Measurements from ENCODE around the gene VPS37C. TPM values are rescaled to one million over a fixed set of nuclear protein-coding genes. Genes with fewer than 3 reads are reported as not detected.
"Not testable (repeated sequence)": the region's sequence is repeated elsewhere in the genome, so short reads cannot be mapped to it uniquely, and the experiment has no call there.

VPS37C gene
- 10 to 100 TPM; 12.6 to 23.5 (median 18.0) TPM for total RNA-seq

GRCh38 chr11:61161190-61162091 is at the start of gene VPS37C:
VPS37C (minus strand) TSS chr11:61161426; CDS start chr11:61138829, 22,597 bp downstream.
- TF ChIP-seq POLR2A (IDR thresholded peaks at IDR 0.05) = peak in 2 of 4 donors; percentile 57 to 81
- peak in 5 of 6 experiments; percentile 13 to 44 (median 19) for TF ChIP-seq CTCF (IDR thresholded peaks at IDR 0.05)
- Histone ChIP-seq H3K27ac (peak within 1 kb of the TSS; percentile 93 to 98 (median 97)), H3K36me3 (peaks cover 0 to 6% (median 0%) of the 10 kb centered on the region in 3 donors), H3K4me1 (peaks cover 19 to 53% (median 38%) of the 10 kb centered on the region in 3 donors), H3K27me3 (no peaks in the 10 kb centered on the region), H3K4me3 (peak within 1 kb of the TSS; percentile 59 to 91 (median 78)), H3K9me3 (no peaks in the 10 kb centered on the region)
- intact Hi-C loops (cut with DNase I) = no loop called here
- peak; percentile 57 for DNase-seq
- WGBS, 2 donors = 0% methylated on average over 1 to 2 of the region's 85 CpGs

- H3K9me3 ChIP-seq; H3K27me3 ChIP-seq; H3K4me3 ChIP-seq; DNase-seq; intact Hi-C loops (cut with DNase I); H3K27ac ChIP-seq; H3K4me1 ChIP-seq; H3K36me3 ChIP-seq: not testable (repeated sequence)
- WGBS, 2 donors = no CpG with 5 or more reads among the region's 6 CpGs
Measured at GRCh38 chr11:61210629-61211028, 49.4 kb upstream of the VPS37C start.

- DNase-seq; H3K9me3 ChIP-seq; intact Hi-C loops (cut with DNase I); H3K27ac ChIP-seq; H3K4me1 ChIP-seq; H3K36me3 ChIP-seq; H3K4me3 ChIP-seq; H3K27me3 ChIP-seq: not testable (repeated sequence)
- WGBS, 2 donors = no CpG with 5 or more reads among the region's 9 CpGs
Measured at GRCh38 chr11:61207636-61208310, 46.5 kb upstream of the VPS37C start.

- H3K27ac ChIP-seq = not testable (repeated sequence)
Measured at GRCh38 chr11:61204502-61205059, 43.4 kb upstream of the VPS37C start.

GRCh38 chr11:61203873-61204272 is 42.6 kb upstream of the VPS37C start:
- H3K27ac ChIP-seq; H3K4me1 ChIP-seq; DNase-seq; H3K36me3 ChIP-seq; H3K4me3 ChIP-seq; H3K9me3 ChIP-seq; intact Hi-C loops (cut with DNase I): not testable (repeated sequence)
- no CpG with 5 or more reads among the region's 5 CpGs for WGBS, 2 donors
- peaks cover 0 to 11% (median 0%) of the 10 kb centered on the region in 4 donors for H3K27me3 ChIP-seq

More at GRCh38 chr11:61204502-61205059, 43.4 kb upstream of the VPS37C start:
- H3K36me3 ChIP-seq; H3K4me1 ChIP-seq; H3K27me3 ChIP-seq; intact Hi-C loops (cut with DNase I); H3K9me3 ChIP-seq; H3K4me3 ChIP-seq; DNase-seq: not testable (repeated sequence)
- 62 to 63% methylated on average over 9 to 11 of the region's 14 CpGs for WGBS, 2 donors

GRCh38 chr11:61202950-61203746 is 41.9 kb upstream of the VPS37C start, which contains the start of gene PGA3:
PGA3 (plus strand) TSS chr11:61203515; CDS start chr11:61203565, 50 bp downstream.
- 60 to 76% methylated on average over 8 to 10 of the region's 18 CpGs for WGBS, 2 donors
- H3K9me3 ChIP-seq; H3K27ac ChIP-seq; DNase-seq; H3K4me3 ChIP-seq; H3K4me1 ChIP-seq; intact Hi-C loops (cut with DNase I); H3K36me3 ChIP-seq: not testable (repeated sequence)
- H3K27me3 ChIP-seq = peaks cover 0 to 18% (median 0%) of the 10 kb centered on the region in 4 donors

- no peak for DNase-seq
- H3K4me1 ChIP-seq = no peaks in the 10 kb centered on the region
- peaks cover 0 to 19% (median 0%) of the 10 kb centered on the region in 4 donors for H3K27me3 ChIP-seq
- intact Hi-C loops (cut with DNase I) = no loop called here
- no peak overlapping the region for H3K27ac ChIP-seq
- no peaks in the 10 kb centered on the region for H3K36me3 ChIP-seq
- H3K9me3 ChIP-seq = peaks cover 0 to 6% (median 0%) of the 10 kb centered on the region in 3 donors
- WGBS, 2 donors = 82 to 90% methylated on average over 11 of the region's 14 CpGs
- TF ChIP-seq CTCF (IDR thresholded peaks at IDR 0.05) (no peak), POLR2A (IDR thresholded peaks at IDR 0.05) (no peak)
- H3K4me3 ChIP-seq = no peak overlapping the region
Measured at GRCh38 chr11:61201476-61201875, 40.2 kb upstream of the VPS37C start.

Data from esophagus squamous epithelium (tissue), 5 donors.